Measurements from ENCODE around the gene RBBP6.

The RBBP6 gene

DNA sequence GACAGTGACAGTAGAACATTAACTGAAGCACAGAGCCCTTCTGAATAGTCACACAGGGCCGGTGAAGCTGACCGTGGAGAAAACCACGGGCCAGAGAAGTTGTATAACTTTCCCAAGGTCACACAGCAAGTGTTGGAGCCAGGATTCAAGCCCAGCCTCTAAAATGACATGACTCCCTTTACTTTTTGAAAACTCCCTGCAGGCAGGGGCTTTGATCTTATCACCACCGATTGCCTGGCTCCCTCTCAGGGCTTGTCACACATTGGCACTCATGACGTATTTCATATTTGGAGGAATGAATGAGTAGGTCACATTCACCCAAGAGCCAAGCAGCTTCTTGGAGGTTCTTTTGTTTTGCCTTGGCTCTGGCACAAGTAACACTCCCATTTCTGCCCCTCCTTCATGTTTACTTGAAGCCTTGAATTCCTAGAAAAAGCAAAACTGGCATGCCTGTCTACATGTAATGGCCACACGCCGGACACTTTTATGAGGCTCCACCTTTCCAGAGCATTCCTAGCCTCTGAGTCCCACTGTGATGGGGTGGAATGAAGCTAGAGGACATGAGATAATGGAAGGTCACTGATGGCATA lies 13.3 kb upstream of the RBBP6 start:
- DNase-seq: no peak

- DNase-seq: no peak
Measured at GRCh38 chr16:24526701-24527495, 12.5 kb upstream of the RBBP6 start.

- no peak for DNase-seq
Measured at GRCh38 chr16:24531166-24531565, 8.2 kb upstream of the RBBP6 start.

DNA sequence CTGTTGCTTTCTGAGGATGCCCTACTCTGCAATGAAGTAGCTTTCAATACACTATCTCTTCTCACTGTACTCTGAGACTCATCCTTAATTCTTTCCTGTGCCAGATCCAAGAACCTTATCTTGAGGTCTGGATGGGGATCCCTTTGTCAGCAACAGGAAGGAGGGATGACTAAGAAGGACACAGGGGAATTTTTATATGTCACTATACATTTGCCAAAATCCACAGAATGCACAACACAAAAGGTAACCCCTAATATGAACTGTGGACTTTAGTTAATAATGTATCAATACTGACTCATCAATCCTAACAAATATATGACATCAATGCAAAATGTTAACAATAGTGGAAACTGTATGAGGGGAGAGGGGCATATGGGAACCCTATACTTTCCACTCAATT lies 4.7 kb upstream of the RBBP6 start:
- no peak for DNase-seq

DNA sequence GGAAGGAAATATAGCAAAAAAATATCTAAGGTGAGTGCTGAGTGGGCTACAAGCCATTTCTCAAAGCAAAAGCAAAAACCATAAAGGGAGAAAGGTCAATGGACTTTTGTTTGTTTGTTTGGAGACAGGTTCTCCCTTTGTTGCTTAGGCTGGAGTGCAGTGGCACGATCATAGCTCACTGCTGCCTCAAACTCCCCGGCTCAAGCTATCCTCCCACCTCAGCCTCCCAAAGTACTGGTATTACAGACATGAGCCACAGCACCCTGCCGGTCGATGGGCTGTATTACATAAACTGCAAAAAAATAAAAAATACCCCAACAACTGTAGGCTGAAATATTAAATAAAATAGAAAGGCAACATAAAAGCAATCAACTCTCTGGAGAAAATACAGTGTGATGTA lies 3.5 kb upstream of the RBBP6 start:
- no peak for DNase-seq

- DNase-seq: no peak
Measured at GRCh38 chr16:24536671-24537070, 2.7 kb upstream of the RBBP6 start.

GRCh38 chr16:24537474-24538337 lies 1.7 kb upstream of the RBBP6 start:
- DNase-seq: no peak

DNA sequence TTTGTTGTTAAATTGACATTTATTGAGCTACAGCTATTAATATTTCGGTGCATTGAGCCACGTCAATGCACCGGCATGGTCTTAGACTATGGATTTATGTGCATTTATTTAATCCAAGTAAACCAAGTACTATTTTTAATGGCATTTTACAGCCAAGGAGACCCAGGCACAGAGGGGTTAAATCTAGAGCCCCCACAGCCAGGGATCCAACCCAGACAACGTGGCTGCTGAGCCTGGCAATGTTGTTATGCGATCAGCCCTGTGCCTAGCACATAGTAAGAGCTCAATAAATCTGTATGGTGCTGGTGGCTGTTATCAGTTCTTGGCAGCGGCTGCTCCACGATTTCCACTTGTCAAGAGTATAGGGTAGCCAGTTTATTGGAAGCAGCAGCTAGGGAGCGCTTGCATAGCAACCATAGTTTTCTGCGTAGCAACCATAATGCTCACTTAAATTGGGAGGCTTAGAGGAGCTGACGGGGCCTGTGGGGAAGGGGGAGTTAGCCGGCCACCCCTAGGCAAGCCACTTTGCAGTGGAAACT lies 541 bp upstream of the RBBP6 start:
- no peak for DNase-seq

GRCh38 chr16:24539850-24540601 lies 660 bp downstream of the RBBP6 start:
- DNase-seq: no peak

DNA sequence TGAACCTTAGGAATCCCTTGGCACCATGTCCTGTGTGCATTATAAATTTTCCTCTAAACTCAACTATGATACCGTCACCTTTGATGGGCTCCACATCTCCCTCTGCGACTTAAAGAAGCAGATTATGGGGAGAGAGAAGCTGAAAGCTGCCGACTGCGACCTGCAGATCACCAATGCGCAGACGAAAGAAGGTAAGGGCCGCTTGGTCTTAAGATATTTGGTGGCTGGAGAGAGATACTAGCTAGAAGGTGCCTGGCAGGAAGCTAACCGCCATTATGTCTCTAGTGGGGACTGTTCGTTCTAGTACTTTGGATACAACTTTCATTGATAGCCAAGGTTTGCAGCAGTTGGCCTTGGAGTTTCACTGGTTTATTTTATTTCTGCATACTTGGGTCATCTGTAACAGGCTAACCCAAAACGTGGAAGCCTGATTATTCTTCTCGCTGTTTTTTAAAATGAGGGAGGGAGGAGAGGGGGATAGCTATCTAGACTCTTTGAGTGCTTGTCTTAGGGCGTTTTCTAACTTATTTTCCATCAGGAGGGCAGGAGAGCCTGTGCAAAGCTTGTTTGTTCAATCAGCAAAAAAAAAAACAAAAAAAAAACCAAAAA lies 1.3 kb downstream of the RBBP6 start:
- DNase-seq: no peak

DNA sequence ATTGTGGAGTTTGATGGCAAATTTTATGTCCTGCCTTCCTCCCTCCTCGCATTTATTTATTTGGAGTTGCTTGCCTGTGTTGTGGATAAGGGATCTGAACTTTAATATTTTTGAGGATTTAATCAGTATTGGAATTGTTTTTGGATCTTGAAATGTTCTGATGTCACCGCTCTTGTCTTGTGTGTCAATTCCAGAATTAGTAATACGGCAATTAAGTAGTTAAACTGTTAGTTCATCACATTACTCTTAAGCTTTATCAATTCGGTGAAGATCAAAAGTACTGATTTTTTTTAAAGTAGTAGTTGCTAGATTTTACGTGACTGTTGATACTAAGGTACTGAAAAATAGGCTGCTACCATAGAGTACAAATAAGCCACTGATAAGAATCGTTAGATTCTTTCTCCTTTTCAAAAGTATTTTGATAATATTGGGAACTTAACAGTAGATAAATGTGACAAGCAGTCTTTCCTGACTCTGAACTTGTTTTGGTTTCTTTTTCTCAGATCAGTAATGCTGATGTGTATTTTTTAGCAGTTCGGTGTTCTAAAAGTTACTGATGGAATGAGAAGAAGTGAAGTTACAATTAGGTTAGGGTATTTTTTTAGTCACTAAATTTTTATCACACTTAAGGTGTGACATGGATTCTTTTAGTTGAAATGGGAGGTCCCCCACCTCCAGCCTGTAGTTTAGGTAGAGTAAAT lies 2.0 kb downstream of the RBBP6 start:
- DNase-seq: no peak

DNA sequence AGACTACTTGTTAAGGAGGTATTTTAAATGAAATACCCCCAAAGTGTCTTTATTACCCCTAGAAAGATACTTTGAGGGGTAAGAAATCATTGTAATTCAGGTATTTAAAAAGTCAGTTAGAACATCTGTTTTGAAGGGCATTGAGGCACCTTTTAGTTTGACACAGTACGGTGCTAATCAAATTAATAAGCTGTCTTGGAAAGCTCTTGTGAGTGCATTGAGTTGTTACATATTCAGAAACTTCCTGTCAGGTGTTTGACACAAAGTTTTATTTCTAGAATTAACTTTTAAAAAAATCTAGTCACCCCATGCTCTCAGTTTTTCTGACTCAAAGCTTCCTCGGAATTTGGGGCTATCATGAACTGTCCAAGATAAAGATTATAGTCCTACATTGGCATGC lies 4.6 kb downstream of the RBBP6 start:
- DNase-seq: no peak

GRCh38 chr16:24544640-24545039 lies 5.3 kb downstream of the RBBP6 start:
- DNase-seq: no peak

DNA sequence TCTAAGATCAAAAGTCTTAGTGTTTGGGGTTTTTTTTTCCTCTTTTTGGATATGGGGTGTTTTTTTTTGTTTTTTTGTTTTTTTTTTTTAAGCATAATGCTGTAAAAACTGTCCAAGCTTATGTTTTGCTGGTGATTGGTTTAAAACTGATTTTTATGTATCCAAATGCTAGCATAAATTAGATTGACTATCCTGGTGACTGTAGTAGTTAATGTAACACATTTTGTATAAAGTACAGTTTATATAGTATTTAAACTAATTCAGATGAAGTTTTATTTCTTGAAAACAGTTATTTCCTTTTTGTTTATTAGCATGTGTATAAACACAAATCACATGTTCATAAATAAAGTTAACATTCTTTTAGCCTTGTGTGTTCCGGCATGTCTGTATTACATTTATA lies 10.9 kb downstream of the RBBP6 start:
- no peak for DNase-seq

GRCh38 chr16:24552705-24553246 lies 13.4 kb downstream of the RBBP6 start:
- no peak for DNase-seq

DNA sequence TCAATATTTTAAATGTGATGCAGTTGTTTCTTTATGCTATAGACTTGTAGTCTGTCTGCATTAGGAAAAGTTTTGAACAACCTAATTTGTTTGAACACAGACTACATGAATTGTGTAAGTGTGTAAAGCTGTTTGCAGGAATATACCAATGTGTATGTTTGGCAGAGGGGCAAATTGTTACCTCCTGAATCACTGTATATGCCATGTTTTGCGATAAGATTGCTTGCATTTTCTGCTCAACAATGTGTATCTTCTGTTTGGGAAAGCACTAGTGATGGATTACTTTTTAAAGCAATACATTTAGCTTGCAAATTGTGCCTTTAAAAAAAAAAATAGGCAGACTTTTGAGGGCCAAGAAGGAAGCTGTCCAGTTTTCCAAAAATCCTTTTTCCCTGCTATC lies 14.6 kb downstream of the RBBP6 start:
- no peak for DNase-seq

DNA sequence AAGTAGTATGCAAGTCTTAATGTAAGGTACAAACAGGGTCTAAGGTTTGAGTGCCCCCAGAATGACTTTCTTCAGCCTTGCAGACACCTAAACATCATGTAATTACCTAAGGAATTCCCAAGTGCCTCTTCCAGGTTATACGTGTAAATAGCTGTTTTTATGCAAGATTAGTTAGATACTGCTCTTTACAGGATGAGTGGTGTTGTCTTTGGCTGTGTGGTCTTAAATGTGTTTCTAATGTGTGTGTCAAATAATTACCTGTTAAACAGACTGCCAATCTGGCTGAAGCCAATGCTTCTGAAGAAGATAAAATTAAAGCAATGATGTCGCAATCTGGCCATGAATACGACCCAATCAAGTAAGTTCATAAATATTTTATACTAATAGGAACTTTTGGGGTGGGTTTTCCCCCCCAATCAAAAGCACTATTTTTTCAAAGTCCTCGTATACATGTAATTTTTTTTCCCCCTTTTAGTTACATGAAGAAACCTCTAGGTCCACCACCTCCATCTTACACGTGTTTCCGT lies 16.0 kb downstream of the RBBP6 start:
- no peak for DNase-seq

DNA sequence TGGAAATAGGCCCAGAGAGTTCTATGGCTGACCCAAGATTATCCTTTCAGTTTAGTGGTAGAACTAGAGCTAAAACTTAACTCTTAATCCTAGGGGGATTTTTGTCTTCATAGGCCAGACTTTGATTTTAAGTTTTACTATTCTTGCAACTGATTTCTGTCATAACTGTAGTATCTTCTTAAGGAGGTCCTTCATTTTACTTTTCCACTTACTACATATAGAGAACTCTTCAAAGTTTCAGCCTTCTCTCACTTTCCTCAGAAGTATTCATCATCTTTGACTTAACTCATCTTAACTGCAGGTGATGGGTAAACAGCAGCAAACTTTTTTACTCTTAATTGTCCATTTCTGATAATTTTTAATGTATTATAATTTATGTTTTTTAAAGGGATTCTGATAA lies 23.4 kb downstream of the RBBP6 start:
- DNase-seq: no peak

- no peak for DNase-seq
Measured at GRCh38 chr16:24568392-24568791, 29.0 kb downstream of the RBBP6 start.

GRCh38 chr16:24571096-24571495 lies 31.7 kb downstream of the RBBP6 start:
- no peak for DNase-seq

GRCh38 chr16:24572069-24572468 lies 32.7 kb downstream of the RBBP6 start:
- no peak for DNase-seq
